IgD-negative memory B cell (primary cell): ENCODE measurements around the gene SMIM43. TPM values are rescaled to one million over a fixed set of nuclear protein-coding genes. Genes with fewer than 3 reads are reported as not detected.
A peak's percentile ranks its signal among the peaks of the same experiment; 100 is the strongest.
"Not testable (repeated sequence)": the region's sequence is repeated elsewhere in the genome, so short reads cannot be mapped to it uniquely, and the experiment has no call there.

Experiments used
- H3K27ac Mint-ChIP-seq, 3 donors: one replicate each; pipeline ENCODE4 v1.8.0; 2020 to 2022; ENCODE audit warnings: mild to moderate bottlenecking in 3 of 3, mixed read lengths in 3 of 3, moderate library complexity in 1 of 3
- H3K27me3 Mint-ChIP-seq: one replicate; pipeline ENCODE4 v1.8.0; 2021; ENCODE audit warnings: mixed read lengths
- H3K36me3 Mint-ChIP-seq: one replicate; pipeline ENCODE4 v1.8.0; 2020; ENCODE audit warnings: mild to moderate bottlenecking, mixed read lengths
- H3K4me1 Mint-ChIP-seq, 3 donors: one replicate each; pipeline ENCODE4 v1.8.0; 2020 to 2022; ENCODE audit warnings: mixed read lengths in 3 of 3, mild to moderate bottlenecking in 1 of 3
- H3K4me3 Mint-ChIP-seq, 4 donors: one replicate each; pipeline ENCODE4 v1.8.0; 2020 to 2022; ENCODE audit warnings: mild to moderate bottlenecking in 4 of 4, mixed read lengths in 4 of 4, moderate library complexity in 3 of 4
- H3K9me3 Mint-ChIP-seq, 3 donors: one replicate each; pipeline ENCODE4 v1.8.0; 2020 to 2021; ENCODE audit warnings: mixed read lengths in 3 of 3, mild to moderate bottlenecking in 1 of 3
- polyA plus RNA-seq: library from polyadenylated mRNA; unstranded; fragments of 300-500 nt; fragmentation: Illumina TruSeq; gene quantifications from one replicate; pipeline ENCODE4 v1.2.3, GENCODE V29; 2021

SMIM43 gene
- polyA plus RNA-seq, 1 donor from 2014 or later: not detected

DNA sequence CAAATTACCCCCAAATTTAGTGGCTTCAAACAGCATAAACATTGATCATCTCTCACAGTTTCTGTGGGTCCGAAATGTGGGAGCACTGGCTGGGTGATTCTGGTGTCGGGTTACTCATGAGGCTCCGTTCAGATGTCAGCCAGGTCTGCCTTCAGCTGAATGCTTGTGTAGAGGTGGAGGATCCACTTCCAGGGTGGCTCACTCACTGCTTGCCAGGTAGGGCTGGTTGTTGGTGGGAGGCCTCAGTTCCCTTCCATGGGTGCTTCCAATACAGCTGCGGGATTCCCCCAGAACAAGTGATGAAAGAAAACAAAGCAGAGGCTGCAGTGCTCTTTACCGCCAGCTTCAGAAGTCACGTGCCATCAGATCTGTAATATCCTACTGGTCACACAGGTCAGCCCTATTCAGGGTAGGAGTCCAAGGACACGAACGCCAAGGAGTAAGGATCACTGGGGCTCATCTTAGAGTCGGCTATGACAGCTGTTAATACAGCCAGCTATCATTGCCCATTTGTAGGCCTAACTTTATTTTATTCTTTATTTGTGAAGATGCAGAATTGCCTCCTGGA, 1.1 kb upstream of the SMIM43 start:
- Mint-ChIP-seq H3K4me1 (peaks cover 0 to 10% (median 5%) of the 10 kb centered on the region in 3 donors), H3K36me3 (no peaks in the 10 kb centered on the region), H3K27me3 (peaks cover 32% of the 10 kb centered on the region), H3K9me3 (no peaks in the 10 kb centered on the region), H3K4me3 (peak overlapping the region in 1 of 4 donors; percentile 52), H3K27ac (no peak overlapping the region)

DNA sequence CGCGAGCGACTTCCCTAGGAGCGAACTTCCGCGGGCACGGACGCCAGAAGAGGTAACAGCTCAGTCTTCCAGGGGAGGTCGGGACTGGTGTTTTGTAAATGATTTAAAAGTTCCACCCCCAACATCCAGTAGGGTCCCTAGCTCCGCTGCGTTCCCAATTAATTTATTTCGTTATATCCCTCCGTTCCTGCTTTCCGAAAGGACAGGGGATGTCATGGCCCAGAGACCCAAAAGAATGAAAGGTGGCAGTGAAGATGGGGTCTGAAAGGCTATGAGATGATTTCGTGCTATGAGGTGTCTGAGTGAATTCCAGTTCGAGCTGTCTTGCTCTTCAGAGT, 373 bp upstream of the SMIM43 start:
- H3K27me3 Mint-ChIP-seq: peaks cover 33% of the 10 kb centered on the region
- no peak overlapping the region for H3K27ac Mint-ChIP-seq
- peaks cover 0 to 10% (median 5%) of the 10 kb centered on the region in 3 donors for H3K4me1 Mint-ChIP-seq
- no peaks in the 10 kb centered on the region for H3K9me3 Mint-ChIP-seq
- no peaks in the 10 kb centered on the region for H3K36me3 Mint-ChIP-seq
- peak overlapping the region in 3 of 4 donors; percentile 38 to 72 (median 69) for H3K4me3 Mint-ChIP-seq

DNA sequence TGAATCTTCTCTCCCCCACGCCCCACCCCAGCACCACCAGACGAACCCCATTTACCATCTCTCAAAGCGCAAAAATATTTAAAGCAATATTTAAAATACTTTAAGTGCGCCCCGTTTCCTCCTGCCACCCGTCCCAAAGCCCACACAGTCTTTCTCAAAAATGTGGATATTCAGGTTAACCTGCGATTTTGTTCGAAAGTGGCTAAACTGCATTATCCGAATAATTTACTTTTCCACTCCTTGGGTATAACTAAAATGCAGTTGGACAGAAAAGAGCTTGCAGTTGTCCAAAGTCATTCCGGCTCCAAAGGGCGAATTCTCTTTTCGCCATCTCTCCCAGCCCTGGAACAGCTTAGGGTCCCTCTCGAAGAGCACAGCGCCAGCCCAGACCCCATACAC, 662 bp downstream of the SMIM43 start:
- peaks cover 0 to 10% (median 5%) of the 10 kb centered on the region in 3 donors for H3K4me1 Mint-ChIP-seq
- H3K36me3 Mint-ChIP-seq: no peaks in the 10 kb centered on the region
- H3K9me3 Mint-ChIP-seq: no peaks in the 10 kb centered on the region
- H3K27ac Mint-ChIP-seq: peak overlapping the region in 1 of 3 donors; percentile 57
- peaks cover 33% of the 10 kb centered on the region for H3K27me3 Mint-ChIP-seq
- H3K4me3 Mint-ChIP-seq: peak overlapping the region in 2 of 4 donors; percentile 32 to 35

DNA sequence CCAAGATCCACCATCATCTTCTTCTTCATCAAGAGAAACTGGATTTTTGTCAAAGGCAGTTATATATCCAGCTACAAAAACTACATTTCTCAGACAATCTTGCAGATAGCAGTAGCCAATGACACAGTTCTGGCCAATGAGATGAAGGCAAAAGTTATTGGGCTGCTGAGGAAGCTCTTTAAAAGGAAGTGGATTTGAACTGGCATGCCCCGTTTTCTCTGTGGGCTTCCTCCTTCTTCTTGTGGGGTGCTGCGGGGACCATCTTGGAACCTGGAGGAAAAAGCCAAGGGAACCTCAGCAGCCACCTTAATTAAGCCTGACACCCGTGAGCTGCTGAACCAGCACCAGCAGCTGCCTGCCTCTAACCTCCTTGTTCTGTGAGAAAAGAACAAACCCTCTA, 4.8 kb downstream of the SMIM43 start:
- Mint-ChIP-seq H3K4me1 (peaks cover 0 to 6% (median under 1%) of the 10 kb centered on the region in 3 donors), H3K9me3 (peaks cover 0 to 3% (median 0%) of the 10 kb centered on the region in 3 donors), H3K36me3 (no peaks in the 10 kb centered on the region), H3K27ac (no peak overlapping the region), H3K4me3 (no peak overlapping the region), H3K27me3 (peaks cover 24% of the 10 kb centered on the region)

DNA sequence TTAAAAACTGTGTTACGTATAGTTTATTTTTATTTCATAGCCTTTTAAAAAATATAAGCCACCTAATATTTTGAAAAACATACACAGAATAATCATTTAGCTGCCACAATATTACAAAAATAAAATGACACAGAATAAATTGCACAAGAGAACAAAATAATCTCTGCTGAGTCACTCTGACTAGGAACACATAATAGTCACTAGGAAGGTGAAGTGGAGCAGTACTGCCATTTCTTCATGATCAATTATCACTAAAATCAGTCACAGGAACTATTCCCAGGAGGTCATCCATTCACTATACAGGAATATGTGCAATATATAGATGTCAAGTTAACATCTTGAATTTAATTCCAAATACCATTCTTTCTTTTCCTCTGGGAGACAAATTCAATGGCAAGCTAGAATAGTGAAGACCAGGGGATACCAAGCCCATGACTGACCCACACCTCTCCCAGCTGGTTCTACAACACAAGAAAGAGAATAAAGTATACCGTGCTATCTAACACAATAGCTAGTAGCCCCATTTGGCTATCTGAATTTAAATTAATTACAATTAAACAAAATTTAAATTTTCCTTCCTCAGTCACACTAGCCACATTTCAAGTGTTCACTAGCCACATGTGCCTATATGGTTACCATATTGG, 5.9 kb downstream of the SMIM43 start:
- Mint-ChIP-seq H3K4me3 (no peak overlapping the region), H3K9me3 (peaks cover 1 to 7% (median 5%) of the 10 kb centered on the region in 3 donors), H3K36me3 (no peaks in the 10 kb centered on the region), H3K27me3 (peaks cover 26% of the 10 kb centered on the region), H3K27ac (no peak overlapping the region), H3K4me1 (peaks cover 0 to 2% (median 0%) of the 10 kb centered on the region in 3 donors)

DNA sequence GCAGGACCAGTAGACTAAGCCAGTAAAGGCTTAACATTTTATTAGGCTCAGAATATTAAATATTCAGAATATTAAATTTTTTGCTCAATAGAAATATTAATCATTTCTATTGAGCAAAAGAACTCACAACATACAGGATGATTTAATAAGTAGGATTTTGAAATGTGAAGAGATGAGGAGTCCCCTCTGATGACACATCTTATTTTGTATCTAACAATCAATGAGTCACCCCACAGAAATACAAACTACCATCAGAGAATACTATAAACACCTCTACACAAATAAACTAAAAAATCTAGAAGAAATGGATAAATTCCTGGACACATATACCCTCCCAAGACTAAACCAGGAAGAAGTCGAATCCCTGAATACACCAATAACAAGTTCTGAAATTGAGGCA, 12.8 kb downstream of the SMIM43 start:
- not testable (repeated sequence) for H3K4me3 Mint-ChIP-seq, H3K4me1 Mint-ChIP-seq, H3K27ac Mint-ChIP-seq, H3K9me3 Mint-ChIP-seq, H3K36me3 Mint-ChIP-seq
- peaks cover 21% of the 10 kb centered on the region for H3K27me3 Mint-ChIP-seq

DNA sequence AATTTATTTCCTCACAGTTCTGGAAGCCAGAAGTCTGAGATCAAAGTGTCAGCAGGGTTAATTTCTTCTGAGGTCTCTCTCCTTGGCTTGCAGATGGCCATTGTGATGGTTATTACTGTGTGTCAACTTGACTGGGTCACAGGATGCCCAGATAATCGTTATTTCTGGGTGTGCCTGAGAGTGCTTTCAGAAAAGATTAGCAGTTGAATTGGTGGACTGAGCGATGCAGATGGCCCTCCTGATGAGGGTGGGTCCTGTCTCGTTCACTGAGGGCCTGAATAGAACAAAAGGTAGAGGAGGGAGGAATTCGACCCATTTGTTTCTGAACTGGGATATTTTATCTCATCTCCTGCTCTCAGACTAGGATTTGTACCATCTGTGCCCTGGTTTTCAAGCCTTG, 15.7 kb downstream of the SMIM43 start:
- Mint-ChIP-seq H3K27ac (no peak overlapping the region), H3K9me3 (peaks cover 0 to 1% (median 0%) of the 10 kb centered on the region in 3 donors), H3K36me3 (peaks cover 1% of the 10 kb centered on the region), H3K4me1 (no peaks in the 10 kb centered on the region), H3K4me3 (no peak overlapping the region), H3K27me3 (peaks cover 16% of the 10 kb centered on the region)

DNA sequence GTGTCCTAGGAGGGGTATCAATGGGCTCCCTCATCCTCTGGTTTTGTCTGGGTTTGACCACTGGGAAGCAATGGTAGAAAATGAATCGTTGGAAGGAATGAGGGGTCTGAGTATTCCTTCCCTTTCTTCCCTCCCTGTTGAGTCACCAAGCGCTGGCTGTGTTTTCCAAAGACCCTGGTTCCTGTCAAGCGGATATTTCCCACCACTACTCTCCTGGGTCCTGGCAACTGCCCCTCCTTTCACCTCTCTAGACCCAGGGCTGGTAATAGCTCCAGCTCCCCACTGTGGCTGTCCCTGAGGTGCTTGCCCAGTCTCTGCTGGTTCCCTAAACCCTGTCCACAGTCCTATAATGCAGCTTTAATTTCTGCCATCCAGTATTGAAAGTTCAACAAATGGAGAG, 22.2 kb downstream of the SMIM43 start:
- Mint-ChIP-seq H3K27me3 (no peaks in the 10 kb centered on the region), H3K4me3 (no peak overlapping the region), H3K27ac (no peak overlapping the region), H3K9me3 (no peaks in the 10 kb centered on the region), H3K36me3 (no peaks in the 10 kb centered on the region), H3K4me1 (no peaks in the 10 kb centered on the region)

DNA sequence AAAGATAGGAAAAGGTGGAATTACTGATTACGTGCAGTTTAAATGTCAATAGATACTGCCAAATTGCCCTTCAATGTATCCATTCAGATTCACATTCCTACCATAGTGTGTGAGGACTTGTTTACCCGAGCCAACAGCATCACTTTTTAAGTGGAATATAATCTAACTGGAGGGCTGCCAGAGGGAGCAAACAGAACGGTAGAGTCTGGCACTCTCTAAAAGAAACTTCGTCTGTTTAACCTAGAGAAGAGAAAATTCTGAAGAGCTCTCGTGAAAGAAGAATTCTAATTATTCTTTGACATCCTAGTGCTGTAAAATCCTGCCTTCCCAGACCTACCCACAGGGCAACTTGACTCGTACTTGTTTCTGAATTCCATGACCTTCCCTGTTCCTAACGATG, 23.2 kb downstream of the SMIM43 start:
- Mint-ChIP-seq H3K27ac (no peak overlapping the region), H3K4me1 (no peaks in the 10 kb centered on the region), H3K9me3 (no peaks in the 10 kb centered on the region), H3K27me3 (no peaks in the 10 kb centered on the region), H3K4me3 (no peak overlapping the region), H3K36me3 (no peaks in the 10 kb centered on the region)

DNA sequence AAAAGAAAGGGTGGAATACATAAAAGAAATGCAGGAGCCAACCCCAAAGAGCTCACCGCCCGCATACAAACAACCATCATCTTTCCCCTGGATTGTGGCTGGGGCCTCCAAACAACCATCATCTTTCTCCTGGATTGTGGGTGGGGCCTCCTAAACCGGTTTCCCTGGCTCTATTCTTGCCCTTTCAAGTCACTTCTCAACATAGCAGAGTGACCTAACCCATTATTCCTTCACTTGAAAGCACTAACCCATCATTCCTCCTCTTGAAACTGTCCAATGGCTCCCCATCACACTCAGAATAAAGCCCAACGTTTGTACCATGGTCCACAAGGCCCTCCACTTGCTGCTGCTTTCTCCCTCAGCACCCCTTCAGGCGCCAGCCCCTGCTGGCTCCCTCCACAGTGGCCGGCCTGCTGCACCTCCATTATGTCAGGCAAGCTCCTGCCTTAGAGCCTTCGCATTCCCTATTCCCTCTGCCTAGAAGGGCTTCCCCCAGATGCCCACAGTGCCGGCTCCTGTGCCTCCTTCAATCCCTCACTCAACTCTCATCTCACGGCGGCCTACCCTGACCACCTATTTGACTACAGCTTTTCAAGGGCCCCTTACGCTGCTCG, 24.1 kb downstream of the SMIM43 start:
- Mint-ChIP-seq H3K4me3 (no peak overlapping the region), H3K36me3 (no peaks in the 10 kb centered on the region), H3K27me3 (no peaks in the 10 kb centered on the region), H3K4me1 (no peaks in the 10 kb centered on the region), H3K9me3 (no peaks in the 10 kb centered on the region), H3K27ac (no peak overlapping the region)

DNA sequence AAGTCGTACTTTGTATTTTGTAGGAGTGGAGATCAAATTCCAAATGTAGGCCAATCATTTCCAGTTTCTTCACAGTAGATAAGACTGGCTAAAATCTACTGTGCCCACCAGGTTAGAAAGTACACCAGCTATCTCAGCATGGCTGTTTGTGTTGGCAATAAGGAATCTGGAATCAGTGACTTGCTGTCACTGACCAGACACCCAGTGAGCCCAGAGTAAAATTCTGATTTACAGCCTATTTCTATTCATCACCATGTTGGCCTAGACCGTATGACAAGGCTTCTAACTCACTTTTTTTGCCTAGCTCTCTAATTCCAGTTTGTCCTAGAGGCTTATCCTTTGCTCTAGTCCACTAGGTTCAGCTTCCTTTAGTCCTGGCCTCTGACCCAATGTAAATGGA, 25.4 kb downstream of the SMIM43 start:
- H3K27me3 Mint-ChIP-seq: no peaks in the 10 kb centered on the region
- H3K4me3 Mint-ChIP-seq: no peak overlapping the region
- no peaks in the 10 kb centered on the region for H3K9me3 Mint-ChIP-seq

DNA sequence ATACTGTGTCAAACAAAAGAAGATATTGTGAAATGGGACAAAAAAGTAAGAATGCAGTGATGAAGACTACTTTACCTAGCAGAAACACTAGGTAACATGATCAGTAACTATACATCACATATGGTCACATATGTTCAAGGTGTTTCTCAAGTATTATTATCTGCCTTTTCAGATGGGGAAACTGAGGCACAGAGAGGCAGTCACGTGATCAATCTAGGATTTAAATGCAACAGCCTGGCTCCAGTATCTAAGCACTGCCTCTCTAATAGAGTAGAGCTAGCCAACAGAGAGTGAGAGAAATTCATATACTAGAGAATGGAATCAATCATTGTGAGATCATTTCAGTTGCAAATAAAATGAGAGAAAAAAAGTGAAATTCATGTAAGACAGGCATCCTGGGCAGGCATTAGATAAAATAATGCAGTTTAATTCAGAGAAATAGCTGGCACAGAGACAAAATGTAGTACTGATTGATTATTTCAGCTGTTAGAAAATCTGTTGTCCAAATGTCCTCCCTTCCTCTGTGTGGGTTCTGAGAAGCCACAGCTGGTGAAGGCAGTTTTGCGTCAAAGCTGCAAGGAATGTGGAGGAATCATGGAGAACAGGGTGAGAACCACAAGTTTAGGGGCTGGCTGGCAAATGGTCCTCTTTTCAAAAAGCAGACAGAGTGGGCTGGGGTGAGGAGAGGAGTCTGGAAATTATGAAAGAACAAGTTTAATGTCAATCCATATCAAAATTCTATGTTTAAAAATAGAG, 26.0 kb downstream of the SMIM43 start:
- H3K27ac Mint-ChIP-seq: no peak overlapping the region
- no peaks in the 10 kb centered on the region for H3K27me3 Mint-ChIP-seq
- H3K4me1 Mint-ChIP-seq: no peaks in the 10 kb centered on the region
- H3K36me3 Mint-ChIP-seq: no peaks in the 10 kb centered on the region
- H3K4me3 Mint-ChIP-seq: no peak overlapping the region
- H3K9me3 Mint-ChIP-seq: no peaks in the 10 kb centered on the region

More for the DNA sequence above, 25.4 kb downstream of the SMIM43 start:
- Mint-ChIP-seq H3K4me1 (no peaks in the 10 kb centered on the region), H3K36me3 (no peaks in the 10 kb centered on the region), H3K27ac (no peak overlapping the region)

DNA sequence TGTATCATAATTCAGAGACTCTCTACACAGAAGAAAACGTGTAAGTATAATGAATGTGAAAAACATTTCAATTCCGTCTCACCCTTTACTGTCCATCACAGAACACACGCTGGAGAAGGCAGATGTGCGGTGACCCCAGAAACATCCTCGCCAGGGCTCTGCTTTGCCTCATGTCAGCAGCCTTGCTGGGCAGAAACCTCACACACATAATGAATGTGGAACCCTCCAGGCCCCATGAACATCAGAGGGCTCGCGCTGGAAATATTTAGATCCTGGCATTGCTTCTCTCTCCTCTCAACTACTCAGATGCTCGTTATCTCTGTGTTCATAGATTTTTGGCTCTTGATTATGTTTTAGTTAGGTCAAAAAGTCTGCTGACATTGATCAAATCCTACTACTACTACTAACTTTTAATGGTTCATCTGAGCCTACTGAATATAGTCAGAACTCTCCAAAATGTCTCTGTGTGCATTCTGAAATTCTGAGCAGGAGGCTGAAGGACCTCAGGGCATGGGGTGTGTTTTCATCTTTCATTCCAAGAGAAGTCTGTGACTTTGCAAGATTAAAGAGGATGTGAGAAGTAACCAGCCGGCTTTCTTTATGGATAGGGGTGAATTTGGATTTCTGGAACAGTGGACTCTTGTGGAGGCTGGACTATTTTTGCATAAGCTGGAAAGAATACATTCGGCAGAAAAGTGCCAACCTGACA, 27.0 kb downstream of the SMIM43 start:
- no peak overlapping the region for H3K27ac Mint-ChIP-seq
- no peaks in the 10 kb centered on the region for H3K4me1 Mint-ChIP-seq
- H3K27me3 Mint-ChIP-seq: no peaks in the 10 kb centered on the region
- no peak overlapping the region for H3K4me3 Mint-ChIP-seq
- H3K9me3 Mint-ChIP-seq: no peaks in the 10 kb centered on the region
- no peaks in the 10 kb centered on the region for H3K36me3 Mint-ChIP-seq

DNA sequence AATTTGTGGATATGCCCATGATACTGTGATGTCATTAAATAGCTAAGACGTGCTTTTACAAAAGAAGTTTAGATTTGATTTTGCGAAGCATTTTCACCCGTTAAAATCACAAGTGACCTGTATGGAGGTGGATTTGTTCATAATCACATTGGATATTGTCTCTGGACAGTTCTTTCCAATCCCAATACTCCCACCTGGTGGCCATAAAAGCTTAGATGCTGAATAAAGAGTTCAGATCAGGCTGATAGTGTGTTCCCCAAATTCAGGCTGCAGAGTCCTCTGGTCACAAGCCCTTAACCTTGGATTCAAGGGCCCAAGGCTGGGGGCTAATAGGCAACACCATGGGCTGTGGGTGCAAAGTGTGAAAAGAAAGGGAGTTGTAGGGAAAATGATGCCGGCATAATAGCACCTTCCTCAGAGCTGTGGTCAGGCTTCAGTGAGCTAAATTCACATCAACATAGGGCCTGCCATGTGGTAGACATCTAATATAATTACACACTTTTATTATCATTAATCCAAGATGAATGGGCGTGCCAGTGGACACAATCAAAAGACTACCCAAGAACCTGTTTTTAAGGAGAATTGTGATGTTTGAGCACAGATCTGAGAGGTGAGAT, 28.1 kb downstream of the SMIM43 start:
- Mint-ChIP-seq H3K9me3 (no peaks in the 10 kb centered on the region), H3K4me1 (no peaks in the 10 kb centered on the region), H3K36me3 (no peaks in the 10 kb centered on the region), H3K4me3 (no peak overlapping the region), H3K27me3 (peaks cover 3% of the 10 kb centered on the region), H3K27ac (no peak overlapping the region)
